ENCODE measurements around the gene SPATA13.

DNA sequence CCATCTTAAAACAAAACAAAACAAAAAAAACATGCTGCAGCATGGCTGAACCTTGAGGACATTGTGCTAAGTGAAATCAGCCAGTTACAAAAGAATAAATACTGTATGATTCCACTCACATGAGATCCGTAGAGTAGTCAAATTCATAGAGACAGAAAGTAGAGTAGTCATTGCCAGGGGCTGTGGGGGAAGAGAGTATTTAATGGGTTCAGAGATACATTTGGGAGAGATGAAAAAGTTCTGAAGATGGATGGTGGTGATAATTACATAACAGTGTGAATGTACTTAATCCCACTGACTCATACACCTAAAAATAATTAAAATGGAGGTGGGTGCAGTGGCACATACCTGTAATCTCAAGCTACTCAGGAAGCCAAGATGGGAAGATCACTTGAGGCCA, 76.8 kb downstream of the SPATA13 start:
- TF ChIP-seq, protein P1, sequence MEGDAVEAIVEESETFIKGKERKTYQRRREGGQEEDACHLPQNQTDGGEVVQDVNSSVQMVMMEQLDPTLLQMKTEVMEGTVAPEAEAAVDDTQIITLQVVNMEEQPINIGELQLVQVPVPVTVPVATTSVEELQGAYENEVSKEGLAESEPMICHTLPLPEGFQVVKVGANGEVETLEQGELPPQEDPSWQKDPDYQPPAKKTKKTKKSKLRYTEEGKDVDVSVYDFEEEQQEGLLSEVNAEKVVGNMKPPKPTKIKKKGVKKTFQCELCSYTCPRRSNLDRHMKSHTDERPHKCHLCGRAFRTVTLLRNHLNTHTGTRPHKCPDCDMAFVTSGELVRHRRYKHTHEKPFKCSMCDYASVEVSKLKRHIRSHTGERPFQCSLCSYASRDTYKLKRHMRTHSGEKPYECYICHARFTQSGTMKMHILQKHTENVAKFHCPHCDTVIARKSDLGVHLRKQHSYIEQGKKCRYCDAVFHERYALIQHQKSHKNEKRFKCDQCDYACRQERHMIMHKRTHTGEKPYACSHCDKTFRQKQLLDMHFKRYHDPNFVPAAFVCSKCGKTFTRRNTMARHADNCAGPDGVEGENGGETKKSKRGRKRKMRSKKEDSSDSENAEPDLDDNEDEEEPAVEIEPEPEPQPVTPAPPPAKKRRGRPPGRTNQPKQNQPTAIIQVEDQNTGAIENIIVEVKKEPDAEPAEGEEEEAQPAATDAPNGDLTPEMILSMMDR (IDR thresholded peaks at IDR 0.05 in 2 of 3, conservative IDR thresholded peaks at IDR 0.05 in 1 of 3; ENCODE audit: borderline replicate concordance in 1 of 3, insufficient read depth in 1 of 3, low read depth in 2 of 3, low read length in 2 of 3) = no peak
- TF ChIP-seq CEBPB (IDR thresholded peaks at IDR 0.05; ENCODE audit: low read depth) (no peak), EZH2 (IDR thresholded peaks at IDR 0.05) (no peak), POLR2A (IDR thresholded peaks at IDR 0.05; ENCODE audit: borderline replicate concordance, extremely low read depth, insufficient read depth, insufficient read length) (no peak), FOSL1 (IDR thresholded peaks at IDR 0.05; ENCODE audit: low read depth) (no peak), SIN3A (IDR thresholded peaks at IDR 0.05; ENCODE audit: low read depth) (no peak), EZH2phosphoT487 (IDR thresholded peaks at IDR 0.05; ENCODE audit: borderline replicate concordance) (no peak), YY1 (IDR thresholded peaks at IDR 0.05; ENCODE audit: extremely low read depth, insufficient replicate concordance, low read depth, low read length) (no peak)
- TF ChIP-seq, protein P2, sequence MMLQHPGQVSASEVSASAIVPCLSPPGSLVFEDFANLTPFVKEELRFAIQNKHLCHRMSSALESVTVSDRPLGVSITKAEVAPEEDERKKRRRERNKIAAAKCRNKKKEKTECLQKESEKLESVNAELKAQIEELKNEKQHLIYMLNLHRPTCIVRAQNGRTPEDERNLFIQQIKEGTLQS (IDR thresholded peaks at IDR 0.05) = no peak

Measured in HCT116 (cell line).